H1 (cell line): ENCODE results near the gene GGT5. TPM values are rescaled to one million over a fixed set of nuclear protein-coding genes. Genes with fewer than 3 reads are reported as not detected.
A peak's percentile ranks its signal among the peaks of the same experiment; 100 is the strongest.
"Not testable (repeated sequence)": the region's sequence is repeated elsewhere in the genome, so short reads cannot be mapped to it uniquely, and the experiment has no call there.

ENCODE experiments used
- CTCF ChIA-PET: fragments of 300-600 bp; sonication (Branson Sonifier 250); formaldehyde crosslinking; loops from one replicate; lab custom pipeline; 2021; ENCODE audit not compliant: partially characterized antibody; lab: Charles Lee
- POLR2A ChIA-PET: fragments of 300-600 bp; sonication (Branson Sonifier 250); formaldehyde crosslinking; loops from one replicate; lab custom pipeline; 2021; ENCODE audit warnings: inconsistent platforms; ENCODE audit not compliant: partially characterized antibody; lab: Charles Lee
- DNase-seq, 2 experiments: peaks; one replicate each; pipeline versions ENCODE4 v3.0.0 to v3.0.0-alpha.2; 2010 to 2022; ENCODE audit warnings: low spot score in 2 of 2, low read depth in 1 of 2, mixed read lengths in 1 of 2
- FAIRE-seq: peaks from 2 replicates; lab custom pipeline; 2011; peaks lifted over from hg19 to GRCh38; lab: Jason Lieb, UNC
- H2AFZ ChIP-seq: 2 replicates; pipeline ENCODE4 v1.8.1; 2012; ENCODE audit warnings: low read length, inconsistent platforms
- H2AK5ac ChIP-seq: 2 replicates; pipeline ENCODE4 v1.6.1; 2013; ENCODE audit warnings: low read depth, low read length
- H2BK120ac ChIP-seq: replicated peaks from 2 replicates; pipeline ENCODE3; 2013; ENCODE audit warnings: low read depth, low read length, inconsistent platforms
- H2BK12ac ChIP-seq: 2 replicates; pipeline ENCODE4 v1.6.1; 2013; ENCODE audit warnings: low read depth, low read length
- H2BK15ac ChIP-seq: 2 replicates; pipeline ENCODE4 v1.6.1; 2013; ENCODE audit warnings: low read length
- H2BK20ac ChIP-seq: 2 replicates; pipeline ENCODE4 v1.6.1; 2013; ENCODE audit warnings: low read length
- H2BK5ac ChIP-seq: 2 replicates; pipeline ENCODE4 v1.6.1; 2013; ENCODE audit warnings: low read depth, low read length
- H3K14ac ChIP-seq: 2 replicates; pipeline ENCODE4 v1.6.1; 2013; ENCODE audit warnings: inconsistent platforms; ENCODE audit not compliant: insufficient read length
- H3K18ac ChIP-seq: 2 replicates; pipeline ENCODE4 v1.6.1; 2013; ENCODE audit warnings: low read length; ENCODE audit errors: extremely low read depth
- H3K23ac ChIP-seq: 2 replicates; pipeline ENCODE4 v1.6.1; 2013; ENCODE audit warnings: inconsistent platforms; ENCODE audit not compliant: insufficient read length
- H3K23me2 ChIP-seq: 2 replicates; pipeline ENCODE4 v1.6.1; 2013; ENCODE audit warnings: low read depth, low read length
- H3K27ac ChIP-seq: 2 replicates; pipeline ENCODE4 v1.6.1; 2011; ENCODE audit warnings: low read depth, low read length, inconsistent platforms
- H3K27me3 ChIP-seq, 4 experiments: replicated peaks in 1 of 4; 1 replicate in 1 of 4; 2 replicates in 3 of 4; pipeline versions ENCODE4 v1.6.1 to v1.8.1; 2011 to 2013; ENCODE audit warnings: low read length in 3 of 4, mild to moderate bottlenecking in 3 of 4, inconsistent platforms in 2 of 4, mixed read lengths in 2 of 4, moderate library complexity in 1 of 4; ENCODE audit not compliant: control insufficient read depth in 3 of 4, insufficient read depth in 3 of 4; ENCODE audit errors: extremely low read depth in 1 of 4
- H3K36me3 ChIP-seq, 4 experiments: 2 replicates each; pipeline versions ENCODE4 v1.6.1 to v1.8.1; 2011 to 2013; ENCODE audit warnings: mild to moderate bottlenecking in 4 of 4, low read length in 3 of 4, moderate library complexity in 2 of 4, control low read depth in 1 of 4, inconsistent platforms in 1 of 4; ENCODE audit not compliant: insufficient read depth in 4 of 4, control insufficient read depth in 2 of 4
- H3K4ac ChIP-seq: replicated peaks from 2 replicates; pipeline ENCODE3; 2013; ENCODE audit warnings: low read length, low read depth, mixed read lengths, inconsistent platforms; ENCODE audit not compliant: insufficient read length
- H3K4me1 ChIP-seq, 4 experiments: replicated peaks in 1 of 4; 1 replicate in 1 of 4; 2 replicates in 3 of 4; pipeline versions ENCODE4 v1.6.1 to v1.8.1; 2011 to 2013; ENCODE audit warnings: low read length in 3 of 4, inconsistent platforms in 2 of 4, mixed read lengths in 1 of 4; ENCODE audit not compliant: insufficient read depth in 4 of 4, control insufficient read depth in 3 of 4
- H3K4me2 ChIP-seq, 2 experiments: 2 replicates each; pipeline versions ENCODE4 v1.6.1 to v1.8.1; 2011 to 2013; ENCODE audit warnings: low read depth in 2 of 2, low read length in 2 of 2, control low read depth in 1 of 2, inconsistent platforms in 1 of 2, mild to moderate bottlenecking in 1 of 2; ENCODE audit not compliant: insufficient read depth in 1 of 2
- H3K4me3 ChIP-seq, 4 experiments: fragments of 200-600, 300-600 bp in 1 of 4; sonication (generic), shearing (Covaris generic), sonication (Bioruptor Twin) in 1 of 4; 2 replicates each; pipeline versions ENCODE4 v1.5.1 to v1.8.1; 2011 to 2016; ENCODE audit warnings: low read length in 4 of 4, low read depth in 3 of 4, control low read depth in 2 of 4, inconsistent platforms in 2 of 4, mild to moderate bottlenecking in 2 of 4, mixed read lengths in 1 of 4, moderate library complexity in 1 of 4; ENCODE audit not compliant: insufficient read depth in 2 of 4; ENCODE audit errors: extremely low read depth in 1 of 4
- H3K56ac ChIP-seq: replicated peaks from 2 replicates; pipeline ENCODE3; 2013; ENCODE audit warnings: low read depth, mild to moderate bottlenecking, mixed read lengths, low read length, inconsistent platforms; ENCODE audit not compliant: insufficient read length
- H3K79me1 ChIP-seq: 2 replicates; pipeline ENCODE4 v1.6.1; 2013; ENCODE audit warnings: low read depth, low read length, control low read depth
- H3K79me2 ChIP-seq, 2 experiments: 2 replicates each; pipeline versions ENCODE4 v1.6.1 to v1.8.1; 2012 to 2013; ENCODE audit warnings: low read length in 2 of 2, mild to moderate bottlenecking in 2 of 2, inconsistent platforms in 1 of 2; ENCODE audit not compliant: insufficient read depth in 2 of 2, control insufficient read depth in 1 of 2
- H3K9ac ChIP-seq, 4 experiments: replicated peaks in 1 of 4; 1 replicate in 1 of 4; 2 replicates in 3 of 4; pipeline versions ENCODE4 v1.6.1 to v1.8.1; 2011 to 2013; ENCODE audit warnings: low read depth in 3 of 4, low read length in 3 of 4, control low read depth in 2 of 4, mild to moderate bottlenecking in 2 of 4, moderate library complexity in 2 of 4, inconsistent platforms in 1 of 4; ENCODE audit errors: extremely low read depth in 1 of 4
- H3K9me3 ChIP-seq, 2 experiments: 2 replicates each; pipeline versions ENCODE4 v1.6.1 to v1.8.1; 2012 to 2013; ENCODE audit warnings: mild to moderate bottlenecking in 2 of 2, moderate library complexity in 2 of 2, control low read depth in 1 of 2, inconsistent platforms in 1 of 2, low read depth in 1 of 2, low read length in 1 of 2, mixed read lengths in 1 of 2; ENCODE audit not compliant: insufficient read depth in 2 of 2
- H4K20me1 ChIP-seq, 2 experiments: replicated peaks in 1 of 2; 2 replicates each; pipeline versions ENCODE3 to v1.8.1; 2011 to 2013; ENCODE audit warnings: inconsistent platforms in 2 of 2, low read length in 2 of 2, mild to moderate bottlenecking in 1 of 2; ENCODE audit not compliant: insufficient read depth in 2 of 2, control insufficient read depth in 1 of 2
- H4K5ac ChIP-seq: 2 replicates; pipeline ENCODE4 v1.6.1; 2013; ENCODE audit warnings: low read length, low read depth, mixed read lengths, inconsistent platforms; ENCODE audit not compliant: insufficient read length
- H4K8ac ChIP-seq: 2 replicates; pipeline ENCODE4 v1.8.0; 2013; ENCODE audit warnings: mild to moderate bottlenecking, moderate library complexity, low read length, inconsistent platforms; ENCODE audit not compliant: insufficient read depth; ENCODE audit errors: extremely low read depth
- H4K91ac ChIP-seq: replicated peaks from 2 replicates; pipeline ENCODE3; 2013; ENCODE audit warnings: low read length, mixed read lengths, inconsistent platforms; ENCODE audit not compliant: insufficient read length
- WGBS, 2 experiments: shearing (Covaris generic) in 1 of 2; methylation state at CpG; one replicate each; pipeline versions ENCODE4 v1.1.6 to v1.1.7; 2013 to 2015; ENCODE audit warnings: low lambda C conversion rate in 2 of 2, mixed read lengths in 2 of 2, inconsistent platforms in 1 of 2, low coverage in 1 of 2, missing lambda C conversion rate in 1 of 2; ENCODE audit not compliant: insufficient replicate concordance in 2 of 2, insufficient coverage in 1 of 2, insufficient read length in 1 of 2; ENCODE audit errors: extremely low coverage in 1 of 2, missing lambda C conversion rate in 1 of 2; 5-methylcytosine and 5-hydroxymethylcytosine counted together
- polyA plus RNA-seq, 7 experiments: library from polyadenylated mRNA; depleted of rRNA in 3 of 7; stranded (reverse) in 5 of 7; unstranded in 2 of 7; fragments of >200 nt in 5 of 7; fragments of 200-250 nt in 2 of 7; gene quantifications; 1 replicate in 5 of 7; 2 replicates in 1 of 7; 4 replicates in 1 of 7; pipeline versions ENCODE4 v1.2.1 to v1.2.3, GENCODE V29; 2011 to 2013; ENCODE audit warnings: missing spikeins in 2 of 7, mixed read lengths in 2 of 7
- total RNA-seq: library from RNA; stranded (reverse); fragmentation: NEBNext Ultra II Directional; extraction: Animal tissue kit (Norgen Biotek cat#: 25700); gene quantifications from 2 replicates; pipeline ENCODE4 v1.2.1, GENCODE V29; 2021

The GGT5 gene
- total and polyA plus RNA-seq, 2 of the 8 experiments (the other 6 are each of a cell fraction or from before 2014, with no cell fraction given) = 0.05 TPM; not detected in 1

- not testable (repeated sequence) for H3K9me3 ChIP-seq, H2BK120ac ChIP-seq, H3K23me2 ChIP-seq, H3K27ac ChIP-seq, H3K4me1 ChIP-seq, H3K14ac ChIP-seq, H3K23ac ChIP-seq, H2AFZ ChIP-seq, FAIRE-seq, H2BK5ac ChIP-seq, H3K9ac ChIP-seq, H3K56ac ChIP-seq, H2BK12ac ChIP-seq, H4K91ac ChIP-seq, H2BK20ac ChIP-seq, H4K5ac ChIP-seq, H3K4me2 ChIP-seq, H3K27me3 ChIP-seq, H2BK15ac ChIP-seq, H3K36me3 ChIP-seq, H3K18ac ChIP-seq, H2AK5ac ChIP-seq, H3K4ac ChIP-seq, DNase-seq, H4K20me1 ChIP-seq, H4K8ac ChIP-seq, H3K79me1 ChIP-seq
- H3K4me3 ChIP-seq = peak overlapping the region in 1 of 4 experiments; percentile 37; a peak in 1 of 8 replicates
- ChIA-PET POLR2A (interaction anchor here (0.6 kb wide), 1 partner anchor 304 kb away, joined by 3 read pairs; no protein-coding TSS in a partner anchor), CTCF (interaction anchor here (0.6 to 1.0 kb wide), 2 partner anchors 17 to 317 kb away, joined by 3 to 5 read pairs; no protein-coding TSS in a partner anchor)
- H3K79me2 ChIP-seq = peaks cover 5 to 61% of the 10 kb centered on the region in 2 experiments
- WGBS, 2 experiments = 77% methylated on average over 2 of the region's 2 CpGs; no CpG with 5 or more reads in 1 of the 2 experiments
Measured at GRCh38 chr22:24273031-24273430, 28.1 kb upstream of the GGT5 start.
